Neural cell (in vitro differentiated cells): ENCODE results near the gene RIPOR2.

Source experiments
- EZH2 ChIP-seq: fragments of 200-600, 300-800 bp; shearing (Covaris generic), sonication (generic); IDR thresholded peaks from 2 replicates; pipeline ENCODE4 v1.6.1; 2014; ENCODE audit warnings: antibody characterized with exemption, low read length, borderline replicate concordance, mild to moderate bottlenecking; ENCODE audit not compliant: insufficient read depth, poor library complexity, severe bottlenecking
- POLR2AphosphoS5 ChIP-seq: IDR thresholded peaks from 2 replicates; pipeline ENCODE4 v1.6.1; 2012
- RAD21 ChIP-seq: fragments of 450-650 bp; conservative IDR thresholded peaks from 2 replicates; pipeline ENCODE4 v1.6.1; 2014; ENCODE audit warnings: antibody characterized with exemption, mild to moderate bottlenecking, moderate library complexity
- TAF1 ChIP-seq: IDR thresholded peaks from 2 replicates; pipeline ENCODE4 v1.6.1; 2012; ENCODE audit warnings: low read depth
- TF ChIP-seq, protein P1 (sequence below): fragments of 450-650 bp; IDR thresholded peaks from 2 replicates; pipeline ENCODE4 v1.5.1; 2014; ENCODE audit warnings: antibody characterized with exemption, mild to moderate bottlenecking, moderate library complexity; ENCODE audit not compliant: poor library complexity, severe bottlenecking
- TF ChIP-seq, protein P2 (sequence below): IDR thresholded peaks from 2 replicates; pipeline ENCODE4 v1.6.1; 2012; ENCODE audit warnings: borderline replicate concordance

DNA sequence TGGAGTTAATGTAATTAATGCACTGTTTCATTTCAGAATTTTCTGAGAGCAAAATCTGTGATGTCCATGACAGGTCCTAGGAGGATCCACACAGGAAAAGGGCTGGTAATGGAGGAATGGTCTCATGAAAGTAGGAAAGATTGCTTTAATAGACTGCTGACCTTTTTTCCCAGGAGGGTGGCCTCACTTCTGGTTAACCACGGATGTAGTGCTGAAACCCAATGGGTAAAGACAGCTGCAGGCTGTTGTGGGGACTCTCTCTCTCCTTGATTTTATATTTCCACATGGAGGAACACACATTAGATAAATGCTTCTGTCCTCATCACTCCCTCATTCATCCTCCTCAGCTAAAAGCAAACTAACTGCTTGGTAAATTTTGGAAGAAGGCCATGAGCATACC lies 23.6 kb upstream of the RIPOR2 start:
- TF ChIP-seq RAD21 (no peak), POLR2AphosphoS5 (no peak), EZH2 (no peak), TAF1 (no peak)
- TF ChIP-seq, protein P1, sequence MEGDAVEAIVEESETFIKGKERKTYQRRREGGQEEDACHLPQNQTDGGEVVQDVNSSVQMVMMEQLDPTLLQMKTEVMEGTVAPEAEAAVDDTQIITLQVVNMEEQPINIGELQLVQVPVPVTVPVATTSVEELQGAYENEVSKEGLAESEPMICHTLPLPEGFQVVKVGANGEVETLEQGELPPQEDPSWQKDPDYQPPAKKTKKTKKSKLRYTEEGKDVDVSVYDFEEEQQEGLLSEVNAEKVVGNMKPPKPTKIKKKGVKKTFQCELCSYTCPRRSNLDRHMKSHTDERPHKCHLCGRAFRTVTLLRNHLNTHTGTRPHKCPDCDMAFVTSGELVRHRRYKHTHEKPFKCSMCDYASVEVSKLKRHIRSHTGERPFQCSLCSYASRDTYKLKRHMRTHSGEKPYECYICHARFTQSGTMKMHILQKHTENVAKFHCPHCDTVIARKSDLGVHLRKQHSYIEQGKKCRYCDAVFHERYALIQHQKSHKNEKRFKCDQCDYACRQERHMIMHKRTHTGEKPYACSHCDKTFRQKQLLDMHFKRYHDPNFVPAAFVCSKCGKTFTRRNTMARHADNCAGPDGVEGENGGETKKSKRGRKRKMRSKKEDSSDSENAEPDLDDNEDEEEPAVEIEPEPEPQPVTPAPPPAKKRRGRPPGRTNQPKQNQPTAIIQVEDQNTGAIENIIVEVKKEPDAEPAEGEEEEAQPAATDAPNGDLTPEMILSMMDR = no peak
- TF ChIP-seq, protein P2, sequence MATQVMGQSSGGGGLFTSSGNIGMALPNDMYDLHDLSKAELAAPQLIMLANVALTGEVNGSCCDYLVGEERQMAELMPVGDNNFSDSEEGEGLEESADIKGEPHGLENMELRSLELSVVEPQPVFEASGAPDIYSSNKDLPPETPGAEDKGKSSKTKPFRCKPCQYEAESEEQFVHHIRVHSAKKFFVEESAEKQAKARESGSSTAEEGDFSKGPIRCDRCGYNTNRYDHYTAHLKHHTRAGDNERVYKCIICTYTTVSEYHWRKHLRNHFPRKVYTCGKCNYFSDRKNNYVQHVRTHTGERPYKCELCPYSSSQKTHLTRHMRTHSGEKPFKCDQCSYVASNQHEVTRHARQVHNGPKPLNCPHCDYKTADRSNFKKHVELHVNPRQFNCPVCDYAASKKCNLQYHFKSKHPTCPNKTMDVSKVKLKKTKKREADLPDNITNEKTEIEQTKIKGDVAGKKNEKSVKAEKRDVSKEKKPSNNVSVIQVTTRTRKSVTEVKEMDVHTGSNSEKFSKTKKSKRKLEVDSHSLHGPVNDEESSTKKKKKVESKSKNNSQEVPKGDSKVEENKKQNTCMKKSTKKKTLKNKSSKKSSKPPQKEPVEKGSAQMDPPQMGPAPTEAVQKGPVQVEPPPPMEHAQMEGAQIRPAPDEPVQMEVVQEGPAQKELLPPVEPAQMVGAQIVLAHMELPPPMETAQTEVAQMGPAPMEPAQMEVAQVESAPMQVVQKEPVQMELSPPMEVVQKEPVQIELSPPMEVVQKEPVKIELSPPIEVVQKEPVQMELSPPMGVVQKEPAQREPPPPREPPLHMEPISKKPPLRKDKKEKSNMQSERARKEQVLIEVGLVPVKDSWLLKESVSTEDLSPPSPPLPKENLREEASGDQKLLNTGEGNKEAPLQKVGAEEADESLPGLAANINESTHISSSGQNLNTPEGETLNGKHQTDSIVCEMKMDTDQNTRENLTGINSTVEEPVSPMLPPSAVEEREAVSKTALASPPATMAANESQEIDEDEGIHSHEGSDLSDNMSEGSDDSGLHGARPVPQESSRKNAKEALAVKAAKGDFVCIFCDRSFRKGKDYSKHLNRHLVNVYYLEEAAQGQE = no peak
